ENCODE data around the gene TP73. TPM values are rescaled to one million over a fixed set of nuclear protein-coding genes. Genes with fewer than 3 reads are reported as not detected.

TP73 gene
- total and polyA plus RNA-seq, 2 donors, result 0.09 to 0.63 TPM

DNA sequence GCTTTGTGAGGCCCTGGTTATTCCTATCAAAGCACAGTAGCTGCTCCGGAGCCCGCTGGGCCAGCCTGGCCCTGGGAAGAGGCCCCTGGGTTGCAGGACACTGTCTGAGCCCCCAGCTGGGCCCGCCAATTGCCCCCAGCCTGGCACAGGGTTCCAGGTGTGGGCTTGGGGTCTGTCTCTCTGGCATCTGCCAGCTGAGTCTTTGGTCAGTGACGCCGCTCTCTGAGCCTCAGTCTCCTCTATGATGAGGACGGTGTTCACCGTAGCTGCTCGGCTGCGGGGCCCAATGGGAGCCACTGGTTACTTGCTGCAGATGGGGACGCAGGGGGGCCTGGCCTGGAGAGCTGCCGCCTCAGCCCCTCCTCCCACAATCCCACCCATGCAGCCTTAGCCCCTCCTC is 41.0 kb downstream of the TP73 start:
- H3K27ac ChIP-seq (ENCODE audit: low read depth), result no peak overlapping the region
- no peak for DNase-seq (ENCODE audit: extremely low spot score)
- no peak overlapping the region for H3K4me3 ChIP-seq (ENCODE audit: low read depth, low read length)
- H3K36me3 ChIP-seq (ENCODE audit: insufficient read depth), result no peaks in the 10 kb centered on the region
- 81% methylated on average over 11 of the region's 11 CpGs for WGBS
- H3K4me1 ChIP-seq (ENCODE audit: insufficient read depth), result no peaks in the 10 kb centered on the region

DNA sequence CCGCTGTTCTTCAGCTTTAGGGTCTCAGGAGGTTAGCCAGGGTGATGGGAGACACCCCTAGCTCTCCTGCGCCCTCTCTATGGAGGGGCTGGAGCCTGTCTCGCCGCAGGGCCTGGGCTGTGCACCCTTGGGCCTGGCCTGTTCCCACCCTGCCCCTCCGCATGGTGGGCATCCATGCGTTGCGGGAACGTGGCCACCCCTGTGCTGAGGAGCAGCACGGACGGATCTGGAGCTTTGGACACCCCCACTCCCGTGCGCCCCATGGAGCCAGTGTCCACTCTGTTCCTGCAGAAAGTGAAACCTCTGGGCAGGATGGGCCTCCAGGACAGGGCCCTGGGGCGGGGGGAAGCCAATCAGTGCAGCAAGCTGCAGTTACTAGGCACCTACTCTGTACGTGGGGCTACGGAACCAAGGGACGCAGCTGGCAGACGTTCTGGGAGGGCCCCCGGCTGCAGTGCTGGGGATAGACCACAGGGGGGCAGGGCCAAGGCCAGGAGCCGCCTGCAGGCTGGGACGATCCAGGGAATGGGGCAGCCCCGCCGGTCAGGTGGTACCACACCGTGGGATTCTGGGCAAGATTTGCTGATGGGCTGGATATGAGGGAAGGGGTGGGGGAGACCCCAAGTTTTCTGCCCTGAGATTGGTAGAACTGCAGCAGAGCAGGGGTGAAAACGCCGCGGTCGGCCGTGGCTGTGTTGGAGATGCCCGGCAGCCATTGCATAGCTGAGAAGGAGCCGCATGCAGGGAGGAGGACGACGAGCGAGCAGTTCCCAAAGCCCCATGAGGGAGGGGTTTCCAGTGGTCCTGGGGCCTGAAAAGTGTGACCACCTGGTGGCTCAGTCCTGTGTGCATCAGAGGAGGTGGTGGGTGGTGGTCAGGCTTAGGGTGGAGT is 43.3 kb downstream of the TP73 start:
- Histone ChIP-seq H3K4me3 (ENCODE audit: low read depth, low read length) (no peak overlapping the region), H3K36me3 (ENCODE audit: insufficient read depth) (no peaks in the 10 kb centered on the region), H3K4me1 (ENCODE audit: insufficient read depth) (no peaks in the 10 kb centered on the region), H3K27ac (ENCODE audit: low read depth) (no peak overlapping the region)
- no peak for DNase-seq (ENCODE audit: extremely low spot score)
- 37% methylated on average over 33 of the region's 33 CpGs for WGBS

DNA sequence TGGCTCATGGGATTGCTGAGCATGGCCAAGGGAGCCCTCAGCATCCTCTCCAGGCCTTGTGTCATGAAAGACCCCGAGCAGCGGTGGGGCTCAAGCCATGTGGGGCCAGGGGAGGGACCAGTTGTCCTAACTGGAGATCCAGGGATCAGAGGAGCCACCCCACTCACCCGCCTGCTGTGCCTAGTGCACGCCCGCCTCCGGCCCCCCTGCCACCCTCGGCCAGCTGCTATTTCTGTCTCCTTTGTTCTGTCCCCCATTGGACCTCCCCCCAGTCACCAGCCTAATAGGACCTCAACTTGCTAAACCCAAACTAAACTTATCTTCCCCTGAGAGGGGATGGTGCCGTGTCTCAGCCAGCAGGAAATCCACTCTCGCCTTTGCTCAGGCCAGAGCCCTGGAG is 44.4 kb downstream of the TP73 start:
- Histone ChIP-seq H3K27ac (ENCODE audit: low read depth) (no peak overlapping the region), H3K36me3 (ENCODE audit: insufficient read depth) (no peaks in the 10 kb centered on the region), H3K4me1 (ENCODE audit: insufficient read depth) (no peaks in the 10 kb centered on the region), H3K4me3 (ENCODE audit: low read depth, low read length) (no peak overlapping the region)
- WGBS, result 86% methylated on average over 9 of the region's 9 CpGs
- DNase-seq (ENCODE audit: extremely low spot score), result no peak

DNA sequence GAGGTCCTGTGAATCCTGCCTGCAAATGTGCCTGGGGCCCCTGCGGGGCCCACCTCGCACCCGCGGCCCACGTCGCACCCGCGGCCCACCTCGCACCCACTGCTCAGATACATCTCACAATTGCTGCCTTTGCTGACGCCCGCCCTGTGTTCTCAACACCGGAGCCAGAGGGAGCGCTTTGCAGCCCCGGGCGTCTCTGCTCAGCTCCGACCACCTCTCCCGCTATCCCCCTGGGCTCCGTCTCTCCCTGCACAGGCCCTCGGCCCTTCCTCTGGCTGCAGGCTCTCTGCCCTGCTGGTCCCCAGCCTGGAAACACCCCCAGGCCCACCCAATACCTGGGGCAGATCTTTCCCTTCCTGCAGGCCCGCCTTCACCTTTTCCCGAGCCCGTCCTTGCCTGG is 44.8 kb downstream of the TP73 start:
- H3K4me3 ChIP-seq (ENCODE audit: low read depth, low read length), result no peak overlapping the region
- DNase-seq (ENCODE audit: extremely low spot score), result no peak
- WGBS, result 91% methylated on average over 22 of the region's 22 CpGs

DNA sequence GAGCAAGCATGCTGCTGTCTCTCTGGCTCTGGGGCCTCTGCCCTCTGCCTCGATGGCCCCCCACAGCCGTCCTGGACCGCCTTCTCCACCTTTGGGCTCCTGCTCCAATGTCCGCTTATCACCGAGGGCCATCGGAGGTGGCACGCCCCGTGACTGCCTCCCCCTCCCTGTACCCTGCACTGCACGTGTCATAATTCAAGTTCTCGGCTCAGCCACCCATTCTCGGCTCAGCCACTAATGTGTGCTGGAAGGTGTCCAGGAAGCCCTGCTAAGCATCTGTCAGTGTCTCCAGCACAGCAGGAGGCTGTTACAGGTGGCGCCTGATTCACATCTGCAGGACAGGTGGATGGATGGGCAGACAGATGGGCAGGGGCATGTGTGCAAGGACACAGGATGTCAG is 45.5 kb downstream of the TP73 start:
- Histone ChIP-seq H3K4me1 (ENCODE audit: insufficient read depth) (no peaks in the 10 kb centered on the region), H3K4me3 (ENCODE audit: low read depth, low read length) (no peak overlapping the region), H3K36me3 (ENCODE audit: insufficient read depth) (no peaks in the 10 kb centered on the region), H3K27ac (ENCODE audit: low read depth) (no peak overlapping the region)
- DNase-seq (ENCODE audit: extremely low spot score), result no peak
- 69% methylated on average over 12 of the region's 12 CpGs for WGBS

More for the DNA sequence above, 44.8 kb downstream of the TP73 start:
- no peaks in the 10 kb centered on the region for H3K4me1 ChIP-seq (ENCODE audit: insufficient read depth)
- no peaks in the 10 kb centered on the region for H3K36me3 ChIP-seq (ENCODE audit: insufficient read depth)
- H3K27ac ChIP-seq (ENCODE audit: low read depth), result no peak overlapping the region

DNA sequence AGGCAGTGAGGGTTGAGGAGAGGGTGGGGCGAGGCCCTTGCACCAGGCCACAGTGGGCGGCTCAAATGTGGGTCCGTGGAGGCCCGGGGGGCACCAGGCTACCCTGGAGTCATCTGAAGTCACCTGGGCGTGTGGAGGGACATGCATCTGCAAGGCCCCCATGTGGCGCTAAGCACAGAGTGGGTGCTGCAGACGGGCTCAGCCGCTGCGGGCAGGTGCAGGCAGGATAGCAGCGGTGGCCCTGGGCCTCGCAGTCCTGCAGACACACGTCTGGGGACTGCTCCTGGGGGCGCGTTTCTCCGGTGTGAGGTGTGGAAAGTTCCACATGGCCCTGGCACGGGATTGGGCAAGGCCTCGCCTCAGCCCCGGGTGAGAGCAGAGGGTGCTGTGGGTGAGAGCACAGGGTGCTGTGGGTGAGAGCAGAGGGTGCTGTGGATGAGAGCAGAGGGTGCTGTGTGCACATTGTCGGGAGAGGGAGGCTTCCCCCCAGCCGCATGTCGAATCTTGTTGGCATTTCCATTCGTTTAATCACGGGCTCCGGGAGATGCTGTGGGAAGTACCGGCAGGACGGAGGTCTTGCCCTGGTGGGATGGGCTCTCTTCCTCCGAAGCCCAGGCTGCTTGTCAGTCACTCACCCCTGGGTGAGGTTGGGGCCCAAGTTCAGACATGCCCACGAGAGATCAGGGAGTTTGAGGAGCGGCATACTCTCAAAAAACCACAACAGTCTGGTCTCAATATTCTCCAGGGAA is 46.5 kb downstream of the TP73 start:
- Histone ChIP-seq H3K36me3 (ENCODE audit: insufficient read depth) (no peaks in the 10 kb centered on the region), H3K4me3 (ENCODE audit: low read depth, low read length) (no peak overlapping the region), H3K4me1 (ENCODE audit: insufficient read depth) (no peaks in the 10 kb centered on the region), H3K27ac (ENCODE audit: low read depth) (no peak overlapping the region)
- DNase-seq (ENCODE audit: extremely low spot score), result no peak
- WGBS, result 79% methylated on average over 29 of the region's 29 CpGs

DNA sequence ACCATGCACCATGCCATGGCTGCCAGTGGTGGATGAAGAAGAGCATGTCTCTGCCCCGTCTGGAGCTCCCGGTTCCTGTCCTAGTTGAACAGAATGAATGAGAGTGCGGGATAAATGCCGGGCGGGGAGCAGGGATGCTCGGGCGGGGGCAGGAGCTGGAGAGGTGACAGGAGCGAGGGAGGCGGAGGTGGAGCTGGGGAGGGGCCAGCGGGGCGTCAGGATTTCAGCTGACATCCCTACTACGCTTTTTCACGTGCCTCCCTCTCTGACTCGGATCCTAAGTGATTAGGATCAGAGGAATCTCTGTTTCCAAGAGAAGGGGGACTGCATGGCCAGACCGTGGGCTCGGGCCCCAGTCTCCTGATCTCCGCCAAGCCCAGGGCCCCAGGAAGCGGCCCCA is 47.3 kb downstream of the TP73 start:
- no peak overlapping the region for H3K4me3 ChIP-seq (ENCODE audit: low read depth, low read length)
- no peaks in the 10 kb centered on the region for H3K36me3 ChIP-seq (ENCODE audit: insufficient read depth)
- WGBS, result 28% methylated on average over 18 of the region's 18 CpGs
- no peaks in the 10 kb centered on the region for H3K4me1 ChIP-seq (ENCODE audit: insufficient read depth)
- DNase-seq (ENCODE audit: extremely low spot score), result no peak
- H3K27ac ChIP-seq (ENCODE audit: low read depth), result no peak overlapping the region

DNA sequence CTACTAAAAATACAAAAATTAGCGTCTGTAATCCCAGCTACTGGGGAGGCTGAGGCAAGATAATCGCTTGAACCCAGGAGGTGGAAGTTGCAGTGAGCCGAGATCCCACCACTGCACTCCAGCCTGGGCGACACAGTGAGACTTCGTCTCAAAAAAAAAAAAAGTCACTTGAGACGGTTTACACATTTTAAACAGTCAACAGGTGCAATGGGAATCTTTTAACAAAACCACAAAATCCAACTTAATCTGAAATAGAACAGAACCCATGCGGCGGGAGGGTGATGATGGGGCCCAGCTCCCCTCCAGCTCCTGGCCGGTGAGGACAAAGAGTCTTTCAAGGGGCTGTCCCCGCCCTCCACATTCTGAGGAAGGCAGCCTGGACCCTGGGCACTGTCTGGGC is 48.3 kb downstream of the TP73 start:
- H3K4me3 ChIP-seq (ENCODE audit: low read depth, low read length), result no peak overlapping the region
- H3K36me3 ChIP-seq (ENCODE audit: insufficient read depth), result no peaks in the 10 kb centered on the region
- H3K27ac ChIP-seq (ENCODE audit: low read depth), result no peak overlapping the region
- 68% methylated on average over 10 of the region's 10 CpGs for WGBS
- H3K4me1 ChIP-seq (ENCODE audit: insufficient read depth), result no peaks in the 10 kb centered on the region
- DNase-seq (ENCODE audit: extremely low spot score), result no peak

DNA sequence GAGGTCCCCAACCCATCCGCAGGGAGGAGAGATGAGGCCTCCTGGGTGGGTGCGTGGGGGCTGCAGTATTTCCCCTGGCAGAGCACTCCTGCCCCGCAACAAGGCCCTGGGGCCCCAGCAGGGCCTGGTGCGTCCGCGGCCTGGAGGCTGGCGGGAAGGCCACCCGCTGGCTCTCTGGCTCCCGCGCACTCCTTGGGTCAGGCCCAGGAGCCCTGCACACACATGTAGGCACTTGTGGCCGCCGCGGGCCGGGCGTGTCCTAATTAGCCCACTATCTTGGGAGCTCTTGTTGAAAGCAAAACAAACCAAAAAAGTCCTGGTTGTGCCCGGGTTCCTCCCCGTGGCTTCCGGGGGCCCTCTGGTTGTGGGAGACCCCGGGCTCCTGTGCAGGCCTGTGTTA is 50.2 kb downstream of the TP73 start:
- DNase-seq (ENCODE audit: extremely low spot score), result no peak
- Histone ChIP-seq H3K36me3 (ENCODE audit: insufficient read depth) (no peaks in the 10 kb centered on the region), H3K4me1 (ENCODE audit: insufficient read depth) (no peaks in the 10 kb centered on the region), H3K27ac (ENCODE audit: low read depth) (no peak overlapping the region), H3K4me3 (ENCODE audit: low read depth, low read length) (no peak overlapping the region)
- 69% methylated on average over 19 of the region's 19 CpGs for WGBS

DNA sequence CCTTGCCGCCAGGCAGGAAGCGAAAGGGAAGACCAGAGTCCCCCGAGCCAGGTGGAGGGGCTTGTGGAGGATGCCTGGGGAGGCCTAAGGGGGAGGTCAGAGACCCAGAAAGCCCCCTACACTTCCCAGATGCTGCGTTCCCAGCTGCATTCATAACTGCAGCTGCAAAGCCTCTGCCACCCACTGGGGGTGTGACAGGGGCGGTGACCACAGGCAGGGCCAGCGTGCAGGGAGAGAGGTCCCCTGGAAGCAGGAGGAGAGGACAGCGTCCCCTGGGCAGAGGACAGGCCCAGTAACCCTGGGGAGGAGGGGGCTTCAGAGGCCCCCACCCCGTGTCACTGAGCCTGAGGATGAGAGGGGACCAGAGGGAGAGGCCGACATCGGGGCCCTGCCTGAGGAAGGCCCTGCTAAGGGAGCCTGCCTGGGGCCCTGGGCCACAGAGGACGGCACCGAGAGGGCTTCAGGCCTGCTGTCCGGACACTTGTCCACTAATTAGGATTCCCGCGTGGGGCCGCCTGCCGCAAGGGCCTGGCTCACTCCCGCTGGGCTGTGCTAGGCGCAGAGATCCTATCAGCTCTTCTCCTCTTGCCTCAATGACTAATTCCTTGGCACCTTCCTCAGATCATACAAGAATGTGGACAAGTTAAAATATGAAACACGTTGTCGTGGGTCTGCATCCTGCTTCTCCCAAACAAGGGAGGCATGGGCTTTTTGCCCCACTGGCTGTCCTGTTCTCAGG is 50.8 kb downstream of the TP73 start:
- H3K27ac ChIP-seq (ENCODE audit: low read depth), result no peak overlapping the region
- no peak overlapping the region for H3K4me3 ChIP-seq (ENCODE audit: low read depth, low read length)
- no peaks in the 10 kb centered on the region for H3K36me3 ChIP-seq (ENCODE audit: insufficient read depth)
- no peak for DNase-seq (ENCODE audit: extremely low spot score)
- H3K4me1 ChIP-seq (ENCODE audit: insufficient read depth), result no peaks in the 10 kb centered on the region
- WGBS, result 48% methylated on average over 21 of the region's 21 CpGs

DNA sequence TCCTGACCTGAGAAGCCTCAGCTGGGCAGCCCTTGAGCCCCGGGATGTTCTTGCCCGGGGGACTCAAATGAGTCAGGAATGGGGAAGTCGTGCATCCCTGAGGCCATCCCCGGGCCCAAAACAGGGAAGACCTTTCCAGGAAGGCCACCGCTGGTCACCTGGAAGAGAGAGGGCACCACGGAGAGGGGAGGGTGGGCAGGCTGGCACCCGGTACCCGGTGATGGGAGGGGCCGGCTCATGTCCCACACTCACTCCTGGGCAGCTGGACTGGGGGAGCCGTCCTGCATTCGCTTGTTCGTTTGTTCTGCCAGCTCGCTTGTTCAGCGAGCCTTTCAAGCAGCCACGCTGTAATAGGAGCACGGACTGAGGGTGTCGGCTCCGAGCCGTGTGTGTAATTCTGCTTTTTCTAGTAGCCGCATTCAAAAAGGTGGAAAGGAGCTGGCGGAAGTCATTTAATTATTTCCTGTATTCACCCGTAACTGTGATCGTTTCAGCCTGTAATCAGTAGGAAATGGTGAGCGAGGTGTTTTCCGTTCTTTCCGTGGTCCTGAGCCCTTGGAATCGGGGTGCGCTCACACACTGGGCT is 51.6 kb downstream of the TP73 start:
- no peaks in the 10 kb centered on the region for H3K4me1 ChIP-seq (ENCODE audit: insufficient read depth)
- no peaks in the 10 kb centered on the region for H3K36me3 ChIP-seq (ENCODE audit: insufficient read depth)
- H3K4me3 ChIP-seq (ENCODE audit: low read depth, low read length), result no peak overlapping the region
- no peak for DNase-seq (ENCODE audit: extremely low spot score)
- 63% methylated on average over 28 of the region's 28 CpGs for WGBS
- no peak overlapping the region for H3K27ac ChIP-seq (ENCODE audit: low read depth)

DNA sequence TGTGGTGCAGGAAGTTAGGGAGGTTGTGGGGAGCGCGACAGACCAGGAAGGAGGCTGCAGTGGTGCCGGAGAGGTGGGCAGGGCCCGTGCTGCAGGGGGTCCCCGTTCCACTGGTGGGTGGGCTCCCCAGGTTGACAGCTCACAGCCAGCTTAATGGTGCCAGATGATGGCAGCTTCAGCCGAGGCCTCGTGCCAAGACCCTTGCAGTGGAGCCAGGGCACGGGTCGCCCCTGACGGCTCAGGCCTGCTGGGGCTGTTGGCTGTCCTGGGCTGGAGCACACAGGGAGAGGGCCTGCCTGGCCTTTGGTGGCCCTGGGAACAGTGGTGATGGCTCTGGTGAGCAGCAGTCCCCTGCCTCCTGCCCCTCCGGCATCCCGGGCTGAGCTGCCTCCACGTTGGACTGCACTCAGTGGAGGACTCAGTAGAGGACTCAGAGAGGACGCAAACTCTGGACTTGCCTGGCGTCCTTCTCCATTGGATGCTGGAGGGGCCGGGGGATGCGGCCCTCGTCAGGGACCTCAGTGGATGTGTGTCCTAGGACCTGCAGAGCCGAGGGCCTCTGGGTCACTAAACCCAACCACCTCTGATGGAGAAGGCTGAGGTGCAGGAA is 53.1 kb downstream of the TP73 start:
- Histone ChIP-seq H3K4me1 (ENCODE audit: insufficient read depth) (no peaks in the 10 kb centered on the region), H3K27ac (ENCODE audit: low read depth) (no peak overlapping the region), H3K36me3 (ENCODE audit: insufficient read depth) (no peaks in the 10 kb centered on the region), H3K4me3 (ENCODE audit: low read depth, low read length) (no peak overlapping the region)
- 81% methylated on average over 19 of the region's 19 CpGs for WGBS
- DNase-seq (ENCODE audit: extremely low spot score), result no peak

DNA sequence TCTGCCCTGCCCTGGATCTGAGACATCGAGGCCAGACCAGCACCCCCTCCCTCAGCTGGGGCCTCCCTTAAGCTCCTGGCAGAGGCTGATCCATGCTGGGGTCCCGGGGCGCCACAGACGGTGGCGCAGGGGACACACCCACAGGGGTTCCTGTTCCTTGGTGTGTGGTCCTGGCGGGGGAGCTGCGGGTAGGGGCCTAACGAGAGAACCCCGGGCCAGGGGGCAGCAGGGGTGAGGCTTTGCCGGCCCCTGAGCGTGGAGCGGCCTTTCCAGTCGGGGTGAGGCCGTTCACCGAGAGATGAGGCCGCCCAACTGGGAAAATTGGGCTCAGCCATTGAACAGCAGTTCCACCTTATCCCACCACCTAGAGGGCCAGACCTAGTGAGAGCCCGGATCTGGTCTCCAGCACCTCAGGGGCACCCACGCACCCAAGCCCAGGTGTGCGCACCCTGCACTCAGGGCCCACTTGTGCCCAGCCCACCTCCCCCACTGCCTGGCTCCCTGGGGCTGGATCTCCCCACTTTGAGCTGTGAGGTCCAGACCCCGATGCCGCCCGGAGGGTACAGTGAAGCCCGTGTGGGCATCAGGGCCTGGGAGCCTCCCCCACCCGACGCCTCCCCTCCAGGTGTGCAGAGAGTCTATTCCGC is 54.5 kb downstream of the TP73 start:
- H3K4me3 ChIP-seq (ENCODE audit: low read depth, low read length), result no peak overlapping the region
- 81% methylated on average over 26 of the region's 26 CpGs for WGBS
- DNase-seq (ENCODE audit: extremely low spot score), result no peak
- no peak overlapping the region for H3K27ac ChIP-seq (ENCODE audit: low read depth)
- no peaks in the 10 kb centered on the region for H3K36me3 ChIP-seq (ENCODE audit: insufficient read depth)
- H3K4me1 ChIP-seq (ENCODE audit: insufficient read depth), result no peaks in the 10 kb centered on the region
